K562 (cell line): ENCODE data around the gene PUS3. TPM values are rescaled to one million over a fixed set of nuclear protein-coding genes. Genes with fewer than 3 reads are reported as not detected.
A peak's percentile ranks its signal among the peaks of the same experiment; 100 is the strongest.

ENCODE experiments used
- ATAC-seq: fragments of 200-7000 bp; cut with Tn5 transposase; 3 replicates; pipeline ENCODE4 v1.9.1; 2020; ENCODE audit warnings: moderate library complexity
- BruUV-seq: library from RNA; stranded (reverse); fragments of 400-500 nt; replicated peaks from 2 replicates; lab custom pipeline; 2021; lab: Mats Ljungman, UMichigan
- CTCF ChIA-PET: fragments of 300-600 bp; formaldehyde crosslinking; extraction: SDS; loops from one replicate; lab custom pipeline; 2021; ENCODE audit warnings: low intra/inter-chr PET ratio; lab: Yijun Ruan, JAX
- POLR2A ChIA-PET: fragments of 300-600, 350-650 bp; sonication (Branson Sonifier 250); formaldehyde crosslinking; extraction: SDS; loops from one replicate; lab custom pipeline; 2021; ENCODE audit warnings: antibody characterized with exemption, inconsistent platforms; lab: Yijun Ruan, JAX
- DNase-seq, 4 experiments: peaks; one replicate each; pipeline versions ENCODE4 v3.0.0 to v3.0.0-alpha.2; 2011 to 2018; ENCODE audit warnings: low spot score in 3 of 4, mixed read lengths in 3 of 4; ENCODE audit errors: extremely low read depth in 1 of 4
- FAIRE-seq: peaks from 2 replicates; lab custom pipeline; 2011; peaks lifted over from hg19 to GRCh38; lab: Jason Lieb, UNC
- H2AFZ ChIP-seq: 2 replicates; pipeline ENCODE4 v1.6.0; 2011; ENCODE audit warnings: low read depth, low read length, control low read depth, inconsistent platforms
- H3K27ac ChIP-seq: fragments of 200-600 bp; 3 replicates; pipeline ENCODE4 v1.8.0; 2011; ENCODE audit warnings: low read depth, mild to moderate bottlenecking, control low read depth, inconsistent platforms, low read length, moderate library complexity, mixed read lengths; ENCODE audit errors: extremely low read depth
- H3K27me3 ChIP-seq, 2 experiments: fragments of 300-600 bp in 1 of 2; 2 replicates in 1 of 2; 3 replicates in 1 of 2; pipeline versions ENCODE4 v1.6.0 to v1.8.0; 2011; ENCODE audit warnings: inconsistent platforms in 2 of 2, low read length in 2 of 2, mild to moderate bottlenecking in 1 of 2, mixed read lengths in 1 of 2, moderate library complexity in 1 of 2; ENCODE audit not compliant: control insufficient read depth in 2 of 2, insufficient read depth in 2 of 2
- H3K36me3 ChIP-seq: fragments of 300-600 bp; 3 replicates; pipeline ENCODE4 v1.8.0; 2011; ENCODE audit warnings: mild to moderate bottlenecking, low read length, inconsistent platforms; ENCODE audit not compliant: control insufficient read depth, insufficient read depth
- H3K4me1 ChIP-seq, 2 experiments: fragments of 200-600 bp in 1 of 2; replicated peaks in 1 of 2; 2 replicates in 1 of 2; 3 replicates in 1 of 2; pipeline versions ENCODE4 v1.5.1 to v1.8.0; 2011; ENCODE audit warnings: inconsistent platforms in 2 of 2, low read length in 2 of 2, mild to moderate bottlenecking in 1 of 2, mixed read lengths in 1 of 2, moderate library complexity in 1 of 2; ENCODE audit not compliant: control insufficient read depth in 2 of 2, insufficient read depth in 2 of 2
- H3K4me2 ChIP-seq: 2 replicates; pipeline ENCODE4 v1.6.1; 2011; ENCODE audit warnings: low read length, control low read depth, inconsistent platforms, mixed read lengths; ENCODE audit not compliant: insufficient read depth
- H3K4me3 ChIP-seq: fragments of 200-600 bp; sonication (generic), shearing (Covaris generic); 2 replicates; pipeline ENCODE4 v1.5.1; 2016; ENCODE audit warnings: control low read depth, inconsistent platforms
- H3K79me2 ChIP-seq: fragments of 200-600 bp; 3 replicates; pipeline ENCODE4 v1.8.0; 2011; ENCODE audit warnings: low read length, inconsistent platforms; ENCODE audit not compliant: control insufficient read depth, insufficient read depth
- H3K9ac ChIP-seq, 2 experiments: 2 replicates each; pipeline versions ENCODE4 v1.6.0 to v1.6.1; 2011; ENCODE audit warnings: low read depth in 2 of 2, low read length in 2 of 2, control low read depth in 1 of 2, inconsistent platforms in 1 of 2, mild to moderate bottlenecking in 1 of 2, mixed read lengths in 1 of 2; ENCODE audit not compliant: insufficient read depth in 1 of 2
- H3K9me1 ChIP-seq: one replicate; pipeline ENCODE4 v1.6.0; 2011; ENCODE audit warnings: inconsistent platforms, mild to moderate bottlenecking, low read length, moderate library complexity; ENCODE audit not compliant: control insufficient read depth, insufficient read depth
- H3K9me3 ChIP-seq: replicated peaks from 2 replicates; pipeline ENCODE4 v1.5.1; 2011; ENCODE audit warnings: low read depth, low read length, inconsistent platforms; ENCODE audit not compliant: control insufficient read depth, insufficient read depth
- H4K20me1 ChIP-seq: replicated peaks from 2 replicates; pipeline ENCODE4 v1.6.1; 2011; ENCODE audit warnings: low read length, inconsistent platforms, mixed read lengths; ENCODE audit not compliant: control insufficient read depth, insufficient read depth
- CEBPB ChIP-seq: fragments of 450-650 bp; IDR thresholded peaks from 2 replicates; pipeline ENCODE4 v1.6.1; 2016; ENCODE audit warnings: missing genetic modification characterization, missing compliant biosample characterization
- CEBPG ChIP-seq, 3 experiments: fragments of 200-800 bp in 1 of 3; sonication (Bioruptor generic) in 1 of 3; sonication (generic) in 1 of 3; formaldehyde crosslinking in 1 of 3; IDR thresholded peaks in 2 of 3; conservative IDR thresholded peaks in 1 of 3; 2 replicates each; pipeline versions ENCODE4 v1.6.1 to v1.8.0; 2016 to 2022; ENCODE audit warnings: missing compliant biosample characterization in 2 of 3, missing genetic modification characterization in 2 of 3, mild to moderate bottlenecking in 1 of 3, missing genetic modification reagents in 1 of 3
- CREB5 ChIP-seq: fragments of 250-450 bp; sonication (Bioruptor Pico); IDR thresholded peaks from 2 replicates; pipeline ENCODE4 v1.5.0; 2020; ENCODE audit warnings: mild to moderate bottlenecking
- MAFG ChIP-seq: fragments of 450-650 bp; conservative IDR thresholded peaks from 2 replicates; pipeline ENCODE4 v1.6.1; 2016; ENCODE audit warnings: missing genetic modification characterization, missing compliant biosample characterization
- NR2F6 ChIP-seq: fragments of 450-650 bp; formaldehyde crosslinking; IDR thresholded peaks from 2 replicates; pipeline ENCODE4 v1.4.0; 2020; ENCODE audit warnings: mild to moderate bottlenecking
- ZNF133 ChIP-seq: fragments of 250-450 bp; sonication (Bioruptor Pico); IDR thresholded peaks from 2 replicates; pipeline ENCODE4 v1.4.0; 2020; ENCODE audit warnings: mild to moderate bottlenecking
- ZNF212 ChIP-seq: fragments of 450-650 bp; formaldehyde crosslinking; IDR thresholded peaks from 2 replicates; pipeline ENCODE4 v1.4.0; 2020; ENCODE audit warnings: mild to moderate bottlenecking
- WGBS: fragments of 100-300 bp; shearing (Covaris generic); methylation state at CpG from one replicate; pipeline ENCODE4 v1.1.6; 2016; ENCODE audit warnings: low coverage, mixed read lengths; ENCODE audit not compliant: insufficient coverage; ENCODE audit errors: missing lambda C conversion rate; 5-methylcytosine and 5-hydroxymethylcytosine counted together
- in situ Hi-C: fragments of 300-500 bp; cut with MboI; formaldehyde crosslinking; loops from 4 replicates; pipeline ENCODE4 v1.15.0; 2018; ENCODE audit warnings: inconsistent platforms, mixed read lengths
- intact Hi-C: fragments of 100-400 bp; cut with micrococcal nuclease; formaldehyde crosslinking; loops from 2 replicates; pipeline ENCODE4 v1.14.2; 2022
- polyA plus RNA-seq, 8 experiments: library from polyadenylated mRNA; depleted of rRNA in 4 of 8; stranded (reverse) in 5 of 8; unstranded in 3 of 8; fragments of >200 nt; fragmentation: Nextera tagmentation in 2 of 8; fragmentation: Illumina TruSeq in 1 of 8; extraction: Ambion mirVana in 2 of 8; extraction: Trizol in 1 of 8; gene quantifications; 2 replicates each; pipeline versions ENCODE4 v1.2.1 to v1.2.3, GENCODE V29; 2011 to 2014; ENCODE audit warnings: inconsistent platforms in 1 of 8, missing spikeins in 1 of 8
- total RNA-seq, 7 experiments: library from RNA; depleted of rRNA in 6 of 7; stranded (reverse); fragments of >200 nt in 6 of 7; fragmentation: Illumina TruSeq in 2 of 7; extraction: Trizol in 2 of 7; gene quantifications; 2 replicates each; pipeline versions ENCODE4 v1.2.1 to v1.2.3, GENCODE V29; 2011 to 2021; ENCODE audit warnings: low replicate concordance in 1 of 7

PUS3 gene
- total and polyA plus RNA-seq, 9 of the 15 experiments (the other 6 are each of a cell fraction or from before 2014, with no cell fraction given) = 16.5 to 49.2 (median 35.9) TPM

- TF ChIP-seq CREB5 (no peak), NR2F6 (CRISPR knock-in tag) (no peak)
Measured at GRCh38 chr11:125930076-125930450, 27.1 kb upstream of the PUS3 start (continued).

GRCh38 chr11:125929445-125930075, 26.6 kb upstream of the PUS3 start:
- CTCF ChIA-PET = no interaction called here
- H3K36me3 ChIP-seq = no peaks in the 10 kb centered on the region
- no TSS peak for BruUV-seq

More at GRCh38 chr11:125929445-125930075, 26.6 kb upstream of the PUS3 start:
- Histone ChIP-seq H3K79me2 (no peaks in the 10 kb centered on the region), H3K27ac (no peak overlapping the region), H3K9me1 (no peaks in the 10 kb centered on the region), H3K4me3 (no peak overlapping the region), H3K4me1 (peaks cover 4 to 9% of the 10 kb centered on the region in 2 experiments; a peak in 4 of 5 replicates), H3K27me3 (peaks cover 9 to 30% of the 10 kb centered on the region in 2 experiments; a peak in 4 of 5 replicates), H3K4me2 (no peak overlapping the region), H3K9ac (peak overlapping the region in 1 of 2 experiments; percentile 29; a peak in 1 of 4 replicates), H4K20me1 (no peaks in the 10 kb centered on the region), H2AFZ (no peak overlapping the region), H3K9me3 (no peaks in the 10 kb centered on the region)
- intact Hi-C loops = loop anchor here (10.0 kb wide), 1 partner anchor 125 kb away; no protein-coding TSS in a partner anchor
- DNase-seq = no peak
- WGBS = 4% methylated on average over 9 of the region's 9 CpGs
- TF ChIP-seq MAFG (tag) (no peak), ZNF212 (no peak), CEBPB (tag) (peak; percentile 71), CEBPG (CRISPR knock-in tag; IDR thresholded peaks at IDR 0.05) (no peak), CEBPG (tag; conservative IDR thresholded peaks at IDR 0.05 in 1 of 2, IDR thresholded peaks at IDR 0.05 in 1 of 2) (0 out of 4 replicates have a peak, but pooled peaks of 1 of the 2 experiments have one; percentile 0), ZNF133 (CRISPR knock-in tag) (no peak)
- FAIRE-seq = no peak
- in situ Hi-C loops = no loop called here
- no peak for ATAC-seq
- POLR2A ChIA-PET = interaction anchor here (0.5 to 0.7 kb wide), 3 partner anchors 12 to 608 kb away, joined by 3 read pairs; no protein-coding TSS in a partner anchor
